B cell (primary cell): ENCODE measurements around the gene DPYD. TPM values are rescaled to one million over a fixed set of nuclear protein-coding genes. Genes with fewer than 3 reads are reported as not detected.

Experiments
- ATAC-seq: fragments of 200-7000 bp; cut with Tn5 transposase; one replicate; pipeline ENCODE4 v1.10.0; 2021; ENCODE audit warnings: low read depth, mild to moderate bottlenecking, moderate number of reproducible peaks, moderate library complexity
- CTCF ChIA-PET: fragments of 350-600 bp; sonication (Branson Sonifier 250); formaldehyde crosslinking; loops from one replicate; lab custom pipeline; 2021; ENCODE audit warnings: antibody characterized with exemption, inconsistent platforms; lab: Charles Lee
- POLR2A ChIA-PET: fragments of 350-600 bp; sonication (Branson Sonifier 250); formaldehyde crosslinking; loops from one replicate; lab custom pipeline; 2021; ENCODE audit warnings: antibody characterized with exemption; lab: Charles Lee
- DNase-seq: peaks from one replicate; pipeline ENCODE4 v3.0.0; 2013
- H2AFZ ChIP-seq: 2 replicates; pipeline ENCODE4 v1.6.1; 2012; ENCODE audit warnings: mild to moderate bottlenecking, low read depth, low read length; ENCODE audit not compliant: insufficient read depth, poor library complexity, severe bottlenecking
- H3K27ac ChIP-seq, 2 donors: 1 replicate in 1 of 2; 2 replicates in 1 of 2; pipeline ENCODE4 v1.5.1; 2012 to 2013; ENCODE audit warnings: low read length in 2 of 2, mild to moderate bottlenecking in 2 of 2, moderate library complexity in 1 of 2
- H3K27me3 ChIP-seq, 4 experiments: fragments of 200-600 bp in 1 of 4; sonication (generic) in 1 of 4; replicated peaks in 1 of 4; 1 replicate in 2 of 4; 2 replicates in 2 of 4; pipeline versions ENCODE4 v1.6.1 to v1.7.0; 2013 to 2016; ENCODE audit warnings: low read length in 3 of 4, mild to moderate bottlenecking in 2 of 4, mixed read lengths in 1 of 4, moderate library complexity in 1 of 4; ENCODE audit not compliant: insufficient read depth in 4 of 4, control insufficient read depth in 3 of 4; ENCODE audit errors: control extremely low read depth in 1 of 4
- H3K36me3 ChIP-seq, 2 experiments: replicated peaks in 1 of 2; 1 replicate in 1 of 2; 2 replicates in 1 of 2; pipeline versions ENCODE4 v1.6.1 to v1.7.1; 2013; ENCODE audit warnings: low read length in 1 of 2; ENCODE audit not compliant: insufficient read depth in 2 of 2, control insufficient read depth in 1 of 2; ENCODE audit errors: control extremely low read depth in 1 of 2, extremely low read depth in 1 of 2
- H3K4me1 ChIP-seq, 2 donors: fragments of 200-600 bp in 1 of 2; sonication (generic) in 1 of 2; 1 replicate in 1 of 2; 2 replicates in 1 of 2; pipeline versions ENCODE4 v1.5.1 to v1.6.1; 2013 to 2017; ENCODE audit warnings: low read length in 2 of 2; ENCODE audit not compliant: control insufficient read depth in 2 of 2, insufficient read depth in 2 of 2
- H3K4me2 ChIP-seq: replicated peaks from 2 replicates; pipeline ENCODE3; 2012; ENCODE audit warnings: mild to moderate bottlenecking, low read depth, low read length; ENCODE audit not compliant: poor library complexity, severe bottlenecking
- H3K4me3 ChIP-seq, 5 experiments: fragments of 200-600 bp in 1 of 5; sonication (generic) in 1 of 5; 1 replicate in 3 of 5; 2 replicates in 2 of 5; pipeline versions ENCODE4 v1.5.1 to v1.7.0; 2011 to 2016; ENCODE audit warnings: low read length in 4 of 5, mild to moderate bottlenecking in 4 of 5, low read depth in 2 of 5, control low read depth in 1 of 5, moderate library complexity in 1 of 5; ENCODE audit not compliant: insufficient read depth in 1 of 5; ENCODE audit errors: control extremely low read depth in 1 of 5, extremely low read depth in 1 of 5
- H3K79me2 ChIP-seq: fragments of 200-600 bp; sonication (generic); one replicate; pipeline ENCODE4 v1.6.0; 2016; ENCODE audit warnings: low read length; ENCODE audit not compliant: control insufficient read depth, insufficient read depth
- H3K9ac ChIP-seq: fragments of 200-600 bp; sonication (generic); 2 replicates; pipeline ENCODE4 v1.6.1; 2017; ENCODE audit warnings: mild to moderate bottlenecking, low read length, moderate library complexity
- H3K9me3 ChIP-seq, 3 donors: one replicate each; pipeline versions ENCODE4 v1.6.1 to v1.7.1; 2013; ENCODE audit warnings: low read length in 2 of 3; ENCODE audit not compliant: control insufficient read depth in 2 of 3, insufficient read depth in 1 of 3; ENCODE audit errors: control extremely low read depth in 1 of 3
- H4K20me1 ChIP-seq: 2 replicates; pipeline ENCODE4 v1.6.0; 2012; ENCODE audit warnings: mild to moderate bottlenecking, low read length; ENCODE audit not compliant: insufficient read depth, control insufficient read depth, poor library complexity, severe bottlenecking
- H3K27ac Mint-ChIP-seq: one replicate; pipeline ENCODE4 v1.8.0; 2021; ENCODE audit warnings: mixed read lengths
- H3K27me3 Mint-ChIP-seq: one replicate; pipeline ENCODE4 v1.8.0; 2021; ENCODE audit warnings: mixed read lengths
- H3K4me1 Mint-ChIP-seq: one replicate; pipeline ENCODE4 v1.8.0; 2021; ENCODE audit warnings: mixed read lengths
- H3K4me3 Mint-ChIP-seq: one replicate; pipeline ENCODE4 v1.8.0; 2021; ENCODE audit warnings: mixed read lengths
- H3K9me3 Mint-ChIP-seq: one replicate; pipeline ENCODE4 v1.8.0; 2022; ENCODE audit warnings: mixed read lengths; ENCODE audit not compliant: insufficient read depth
- CTCF ChIP-seq: fragments of 200-600 bp; IDR thresholded peaks from one replicate; pipeline ENCODE4 v1.8.0; 2022; ENCODE audit warnings: antibody characterized with exemption, mild to moderate bottlenecking
- EZH2 ChIP-seq: IDR thresholded peaks from 2 replicates; pipeline ENCODE4 v1.6.1; 2012; ENCODE audit warnings: borderline replicate concordance, low read depth, mild to moderate bottlenecking, moderate library complexity, low read length; ENCODE audit not compliant: insufficient read depth, poor library complexity, severe bottlenecking
- WGBS: methylation state at CpG from one replicate; pipeline ENCODE4 v1.1.5; 2013; ENCODE audit warnings: missing lambda C conversion rate; ENCODE audit not compliant: insufficient coverage; 5-methylcytosine and 5-hydroxymethylcytosine counted together
- intact Hi-C: fragments of 100-400 bp; cut with micrococcal nuclease; formaldehyde crosslinking; loops from one replicate; pipeline ENCODE4 v1.10.0; 2022
- polyA plus RNA-seq: library from polyadenylated mRNA; depleted of rRNA; stranded (reverse); fragments of >200 nt; gene quantifications from 2 replicates; pipeline ENCODE4 v1.2.3, GENCODE V29; 2012
- total RNA-seq, 2 donors: library from RNA; stranded (reverse); fragments of 120-200 nt in 1 of 2; gene quantifications; 1 replicate in 1 of 2; 2 replicates in 1 of 2; pipeline versions ENCODE4 v1.2.3 to v1.2.4, GENCODE V29; 2013 to 2022

Gene DPYD
- total and polyA plus RNA-seq, 2 donors (not counting 1 experiment from before 2014, with no cell fraction given), result 4.2 to 19.0 TPM

GRCh38 chr1:97097404-97097925, 823.4 kb downstream of the DPYD start:
- no peak overlapping the region for H3K4me2 ChIP-seq
- H3K27ac Mint-ChIP-seq, result no peak overlapping the region
- ChIA-PET CTCF (no interaction called here), POLR2A (no interaction called here)
- no peak overlapping the region for H3K27ac ChIP-seq
- H3K79me2 ChIP-seq, result no peaks in the 10 kb centered on the region
- no peaks in the 10 kb centered on the region for H3K9me3 ChIP-seq
- no peaks in the 10 kb centered on the region for H3K27me3 ChIP-seq
- no CpG with 5 or more reads among the region's 1 CpG for WGBS
- H3K27me3 Mint-ChIP-seq, result no peaks in the 10 kb centered on the region
- ATAC-seq, result no peak
- no peaks in the 10 kb centered on the region for H3K4me1 ChIP-seq
- no peaks in the 10 kb centered on the region for H3K4me1 Mint-ChIP-seq
- H3K9ac ChIP-seq, result no peak overlapping the region
- intact Hi-C loops, result no loop called here
- H2AFZ ChIP-seq, result no peak overlapping the region
- no peaks in the 10 kb centered on the region for H3K9me3 Mint-ChIP-seq
- no peak for DNase-seq
- H3K4me3 Mint-ChIP-seq, result no peak overlapping the region
- H3K4me3 ChIP-seq, result no peak overlapping the region
- peaks cover 0 to 7% of the 10 kb centered on the region in 2 experiments for H3K36me3 ChIP-seq
- no peaks in the 10 kb centered on the region for H4K20me1 ChIP-seq
- TF ChIP-seq EZH2, result no peak
- no peak for TF ChIP-seq CTCF

- no peaks in the 10 kb centered on the region for H3K9me3 Mint-ChIP-seq
- H4K20me1 ChIP-seq, result no peaks in the 10 kb centered on the region
- no peak for ATAC-seq
- ChIA-PET CTCF (no interaction called here), POLR2A (no interaction called here)
- no peak for DNase-seq
- H3K9ac ChIP-seq, result no peak overlapping the region
- H3K4me1 Mint-ChIP-seq, result no peaks in the 10 kb centered on the region
- no peaks in the 10 kb centered on the region for H3K79me2 ChIP-seq
- no peak overlapping the region for H3K27ac ChIP-seq
- H3K4me3 ChIP-seq, result no peak overlapping the region
- no peaks in the 10 kb centered on the region for H3K27me3 Mint-ChIP-seq
- H3K4me1 ChIP-seq, result no peaks in the 10 kb centered on the region
- no peak overlapping the region for H3K4me2 ChIP-seq
- no peak overlapping the region for H3K27ac Mint-ChIP-seq
- no peak overlapping the region for H3K4me3 Mint-ChIP-seq
- no peak overlapping the region for H2AFZ ChIP-seq
- intact Hi-C loops, result no loop called here
- H3K36me3 ChIP-seq, result peaks cover 0 to 7% of the 10 kb centered on the region in 2 experiments
- no peak for TF ChIP-seq CTCF
- TF ChIP-seq EZH2, result no peak
- H3K27me3 ChIP-seq, result no peaks in the 10 kb centered on the region
- H3K9me3 ChIP-seq, result no peaks in the 10 kb centered on the region
- no CpG with 5 or more reads among the region's 2 CpGs for WGBS
Observed at GRCh38 chr1:97095764-97096163, 825.1 kb downstream of the DPYD start.
